NOMO-1 treated with DMSO at 0.1 percent for 48 hours (cell line): ENCODE data around the gene SMAP1.

ENCODE experiments used
- DNase-seq: peaks from one replicate; lab custom pipeline; 2025; ENCODE audit not compliant: unreplicated experiment; lab: John Stamatoyannopoulos, UW

Gene SMAP1

GRCh38 chr6:70839286-70840266 is 171.9 kb downstream of the SMAP1 start:
- no peak for DNase-seq

GRCh38 chr6:70841112-70841511 is 173.4 kb downstream of the SMAP1 start:
- DNase-seq = no peak

GRCh38 chr6:70842541-70842940 is 174.9 kb downstream of the SMAP1 start:
- DNase-seq = no peak

- no peak for DNase-seq
Observed at GRCh38 chr6:70843328-70843918, 175.7 kb downstream of the SMAP1 start.

- no peak for DNase-seq
Observed at GRCh38 chr6:70844301-70844700, 176.6 kb downstream of the SMAP1 start.

- DNase-seq = no peak
Observed at GRCh38 chr6:70846207-70846835, 178.6 kb downstream of the SMAP1 start.

GRCh38 chr6:70847106-70848084 is 179.7 kb downstream of the SMAP1 start:
- DNase-seq = no peak

GRCh38 chr6:70849348-70850069 is 181.8 kb downstream of the SMAP1 start:
- DNase-seq = no peak

GRCh38 chr6:70852667-70853246 is 185.1 kb downstream of the SMAP1 start:
- no peak for DNase-seq

- DNase-seq = no peak
Observed at GRCh38 chr6:70857387-70858077, 189.8 kb downstream of the SMAP1 start.

- no peak for DNase-seq
Observed at GRCh38 chr6:70860045-70860444, 192.4 kb downstream of the SMAP1 start.

GRCh38 chr6:70860920-70861319 is 193.2 kb downstream of the SMAP1 start:
- no peak for DNase-seq

- no peak for DNase-seq
Observed at GRCh38 chr6:70863343-70863742, 195.7 kb downstream of the SMAP1 start.

GRCh38 chr6:70864401-70864800 is 196.7 kb downstream of the SMAP1 start:
- DNase-seq = no peak

GRCh38 chr6:70872469-70872868 is 204.8 kb downstream of the SMAP1 start:
- no peak for DNase-seq

GRCh38 chr6:70874181-70874913 is 206.7 kb downstream of the SMAP1 start:
- DNase-seq = no peak

- DNase-seq = no peak
Observed at GRCh38 chr6:70879496-70879895, 211.8 kb downstream of the SMAP1 start.
